H1 (cell line): ENCODE data around the gene VPS26B. TPM values are rescaled to one million over a fixed set of nuclear protein-coding genes. Genes with fewer than 3 reads are reported as not detected.

Experiments used
- CTCF ChIA-PET: fragments of 300-600 bp; sonication (Branson Sonifier 250); formaldehyde crosslinking; loops from one replicate; lab custom pipeline; 2021; ENCODE audit not compliant: partially characterized antibody; lab: Charles Lee
- POLR2A ChIA-PET: fragments of 300-600 bp; sonication (Branson Sonifier 250); formaldehyde crosslinking; loops from one replicate; lab custom pipeline; 2021; ENCODE audit warnings: inconsistent platforms; ENCODE audit not compliant: partially characterized antibody; lab: Charles Lee
- DNase-seq, 2 experiments: peaks; one replicate each; pipeline versions ENCODE4 v3.0.0 to v3.0.0-alpha.2; 2010 to 2022; ENCODE audit warnings: low spot score in 2 of 2, low read depth in 1 of 2, mixed read lengths in 1 of 2
- FAIRE-seq: peaks from 2 replicates; lab custom pipeline; 2011; peaks lifted over from hg19 to GRCh38; lab: Jason Lieb, UNC
- H2AFZ ChIP-seq: 2 replicates; pipeline ENCODE4 v1.8.1; 2012; ENCODE audit warnings: low read length, inconsistent platforms
- H2AK5ac ChIP-seq: 2 replicates; pipeline ENCODE4 v1.6.1; 2013; ENCODE audit warnings: low read depth, low read length
- H2BK120ac ChIP-seq: replicated peaks from 2 replicates; pipeline ENCODE3; 2013; ENCODE audit warnings: low read depth, low read length, inconsistent platforms
- H2BK12ac ChIP-seq: 2 replicates; pipeline ENCODE4 v1.6.1; 2013; ENCODE audit warnings: low read depth, low read length
- H2BK15ac ChIP-seq: 2 replicates; pipeline ENCODE4 v1.6.1; 2013; ENCODE audit warnings: low read length
- H2BK20ac ChIP-seq: 2 replicates; pipeline ENCODE4 v1.6.1; 2013; ENCODE audit warnings: low read length
- H2BK5ac ChIP-seq: 2 replicates; pipeline ENCODE4 v1.6.1; 2013; ENCODE audit warnings: low read depth, low read length
- H3K14ac ChIP-seq: 2 replicates; pipeline ENCODE4 v1.6.1; 2013; ENCODE audit warnings: inconsistent platforms; ENCODE audit not compliant: insufficient read length
- H3K18ac ChIP-seq: 2 replicates; pipeline ENCODE4 v1.6.1; 2013; ENCODE audit warnings: low read length; ENCODE audit errors: extremely low read depth
- H3K23ac ChIP-seq: 2 replicates; pipeline ENCODE4 v1.6.1; 2013; ENCODE audit warnings: inconsistent platforms; ENCODE audit not compliant: insufficient read length
- H3K23me2 ChIP-seq: 2 replicates; pipeline ENCODE4 v1.6.1; 2013; ENCODE audit warnings: low read depth, low read length
- H3K27ac ChIP-seq: 2 replicates; pipeline ENCODE4 v1.6.1; 2011; ENCODE audit warnings: low read depth, low read length, inconsistent platforms
- H3K27me3 ChIP-seq, 4 experiments: replicated peaks in 1 of 4; 1 replicate in 1 of 4; 2 replicates in 3 of 4; pipeline versions ENCODE4 v1.6.1 to v1.8.1; 2011 to 2013; ENCODE audit warnings: low read length in 3 of 4, mild to moderate bottlenecking in 3 of 4, inconsistent platforms in 2 of 4, mixed read lengths in 2 of 4, moderate library complexity in 1 of 4; ENCODE audit not compliant: control insufficient read depth in 3 of 4, insufficient read depth in 3 of 4; ENCODE audit errors: extremely low read depth in 1 of 4
- H3K36me3 ChIP-seq, 4 experiments: 2 replicates each; pipeline versions ENCODE4 v1.6.1 to v1.8.1; 2011 to 2013; ENCODE audit warnings: mild to moderate bottlenecking in 4 of 4, low read length in 3 of 4, moderate library complexity in 2 of 4, control low read depth in 1 of 4, inconsistent platforms in 1 of 4; ENCODE audit not compliant: insufficient read depth in 4 of 4, control insufficient read depth in 2 of 4
- H3K4ac ChIP-seq: replicated peaks from 2 replicates; pipeline ENCODE3; 2013; ENCODE audit warnings: low read length, low read depth, mixed read lengths, inconsistent platforms; ENCODE audit not compliant: insufficient read length
- H3K4me1 ChIP-seq, 4 experiments: replicated peaks in 1 of 4; 1 replicate in 1 of 4; 2 replicates in 3 of 4; pipeline versions ENCODE4 v1.6.1 to v1.8.1; 2011 to 2013; ENCODE audit warnings: low read length in 3 of 4, inconsistent platforms in 2 of 4, mixed read lengths in 1 of 4; ENCODE audit not compliant: insufficient read depth in 4 of 4, control insufficient read depth in 3 of 4
- H3K4me2 ChIP-seq, 2 experiments: 2 replicates each; pipeline versions ENCODE4 v1.6.1 to v1.8.1; 2011 to 2013; ENCODE audit warnings: low read depth in 2 of 2, low read length in 2 of 2, control low read depth in 1 of 2, inconsistent platforms in 1 of 2, mild to moderate bottlenecking in 1 of 2; ENCODE audit not compliant: insufficient read depth in 1 of 2
- H3K4me3 ChIP-seq, 4 experiments: fragments of 200-600, 300-600 bp in 1 of 4; sonication (generic), shearing (Covaris generic), sonication (Bioruptor Twin) in 1 of 4; 2 replicates each; pipeline versions ENCODE4 v1.5.1 to v1.8.1; 2011 to 2016; ENCODE audit warnings: low read length in 4 of 4, low read depth in 3 of 4, control low read depth in 2 of 4, inconsistent platforms in 2 of 4, mild to moderate bottlenecking in 2 of 4, mixed read lengths in 1 of 4, moderate library complexity in 1 of 4; ENCODE audit not compliant: insufficient read depth in 2 of 4; ENCODE audit errors: extremely low read depth in 1 of 4
- H3K56ac ChIP-seq: replicated peaks from 2 replicates; pipeline ENCODE3; 2013; ENCODE audit warnings: low read depth, mild to moderate bottlenecking, mixed read lengths, low read length, inconsistent platforms; ENCODE audit not compliant: insufficient read length
- H3K79me1 ChIP-seq: 2 replicates; pipeline ENCODE4 v1.6.1; 2013; ENCODE audit warnings: low read depth, low read length, control low read depth
- H3K79me2 ChIP-seq, 2 experiments: 2 replicates each; pipeline versions ENCODE4 v1.6.1 to v1.8.1; 2012 to 2013; ENCODE audit warnings: low read length in 2 of 2, mild to moderate bottlenecking in 2 of 2, inconsistent platforms in 1 of 2; ENCODE audit not compliant: insufficient read depth in 2 of 2, control insufficient read depth in 1 of 2
- H3K9ac ChIP-seq, 4 experiments: replicated peaks in 1 of 4; 1 replicate in 1 of 4; 2 replicates in 3 of 4; pipeline versions ENCODE4 v1.6.1 to v1.8.1; 2011 to 2013; ENCODE audit warnings: low read depth in 3 of 4, low read length in 3 of 4, control low read depth in 2 of 4, mild to moderate bottlenecking in 2 of 4, moderate library complexity in 2 of 4, inconsistent platforms in 1 of 4; ENCODE audit errors: extremely low read depth in 1 of 4
- H3K9me3 ChIP-seq, 2 experiments: 2 replicates each; pipeline versions ENCODE4 v1.6.1 to v1.8.1; 2012 to 2013; ENCODE audit warnings: mild to moderate bottlenecking in 2 of 2, moderate library complexity in 2 of 2, control low read depth in 1 of 2, inconsistent platforms in 1 of 2, low read depth in 1 of 2, low read length in 1 of 2, mixed read lengths in 1 of 2; ENCODE audit not compliant: insufficient read depth in 2 of 2
- H4K20me1 ChIP-seq, 2 experiments: replicated peaks in 1 of 2; 2 replicates each; pipeline versions ENCODE3 to v1.8.1; 2011 to 2013; ENCODE audit warnings: inconsistent platforms in 2 of 2, low read length in 2 of 2, mild to moderate bottlenecking in 1 of 2; ENCODE audit not compliant: insufficient read depth in 2 of 2, control insufficient read depth in 1 of 2
- H4K5ac ChIP-seq: 2 replicates; pipeline ENCODE4 v1.6.1; 2013; ENCODE audit warnings: low read length, low read depth, mixed read lengths, inconsistent platforms; ENCODE audit not compliant: insufficient read length
- H4K8ac ChIP-seq: 2 replicates; pipeline ENCODE4 v1.8.0; 2013; ENCODE audit warnings: mild to moderate bottlenecking, moderate library complexity, low read length, inconsistent platforms; ENCODE audit not compliant: insufficient read depth; ENCODE audit errors: extremely low read depth
- H4K91ac ChIP-seq: replicated peaks from 2 replicates; pipeline ENCODE3; 2013; ENCODE audit warnings: low read length, mixed read lengths, inconsistent platforms; ENCODE audit not compliant: insufficient read length
- EZH2 ChIP-seq: fragments of 200-600 bp; sonication (generic); IDR thresholded peaks from 2 replicates; pipeline ENCODE4 v1.7.1; 2012; ENCODE audit warnings: low read depth, mild to moderate bottlenecking, moderate library complexity, low read length, inconsistent platforms; ENCODE audit not compliant: severe bottlenecking
- HDAC2 ChIP-seq, 2 experiments: fragments of 300-600 bp in 1 of 2; sonication (generic) in 1 of 2; IDR thresholded peaks; 2 replicates each; pipeline ENCODE4 v1.6.1; 2011 to 2012; ENCODE audit warnings: low read depth in 2 of 2, low read length in 2 of 2, mild to moderate bottlenecking in 2 of 2, moderate library complexity in 2 of 2, borderline replicate concordance in 1 of 2, inconsistent platforms in 1 of 2
- KDM1A ChIP-seq: fragments of 200-600, 300-600 bp; sonication (generic); IDR thresholded peaks from 2 replicates; pipeline ENCODE4 v1.7.1; 2016; ENCODE audit warnings: mild to moderate bottlenecking, low read length, borderline replicate concordance
- KDM4A ChIP-seq: IDR thresholded peaks from one replicate; pipeline ENCODE4 v1.7.1; 2012; ENCODE audit warnings: low read depth, mild to moderate bottlenecking, moderate library complexity, low read length, inconsistent platforms; ENCODE audit not compliant: severe bottlenecking
- MAX ChIP-seq: IDR thresholded peaks from 2 replicates; pipeline ENCODE4 v1.6.1; 2012; ENCODE audit warnings: inconsistent platforms
- SAP30 ChIP-seq: fragments of 300-600 bp; sonication (generic); IDR thresholded peaks from 2 replicates; pipeline ENCODE4 v1.7.1; 2012; ENCODE audit warnings: low read length, moderate library complexity, mild to moderate bottlenecking, inconsistent platforms; ENCODE audit not compliant: insufficient read depth, insufficient replicate concordance
- USF2 ChIP-seq: IDR thresholded peaks from 2 replicates; pipeline ENCODE4 v1.6.1; 2011; ENCODE audit warnings: low read length, improper control_type of control experiment
- WGBS, 2 experiments: shearing (Covaris generic) in 1 of 2; methylation state at CpG; one replicate each; pipeline versions ENCODE4 v1.1.6 to v1.1.7; 2013 to 2015; ENCODE audit warnings: low lambda C conversion rate in 2 of 2, mixed read lengths in 2 of 2, inconsistent platforms in 1 of 2, low coverage in 1 of 2, missing lambda C conversion rate in 1 of 2; ENCODE audit not compliant: insufficient replicate concordance in 2 of 2, insufficient coverage in 1 of 2, insufficient read length in 1 of 2; ENCODE audit errors: extremely low coverage in 1 of 2, missing lambda C conversion rate in 1 of 2; 5-methylcytosine and 5-hydroxymethylcytosine counted together
- polyA plus RNA-seq, 7 experiments: library from polyadenylated mRNA; depleted of rRNA in 3 of 7; stranded (reverse) in 5 of 7; unstranded in 2 of 7; fragments of >200 nt in 5 of 7; fragments of 200-250 nt in 2 of 7; gene quantifications; 1 replicate in 5 of 7; 2 replicates in 1 of 7; 4 replicates in 1 of 7; pipeline versions ENCODE4 v1.2.1 to v1.2.3, GENCODE V29; 2011 to 2013; ENCODE audit warnings: missing spikeins in 2 of 7, mixed read lengths in 2 of 7
- total RNA-seq: library from RNA; stranded (reverse); fragmentation: NEBNext Ultra II Directional; extraction: Animal tissue kit (Norgen Biotek cat#: 25700); gene quantifications from 2 replicates; pipeline ENCODE4 v1.2.1, GENCODE V29; 2021

Gene VPS26B
- total and polyA plus RNA-seq, 2 of the 8 experiments (the other 6 are each of a cell fraction or from before 2014, with no cell fraction given) = 18.3 to 27.0 TPM

- Histone ChIP-seq H2BK20ac (no peak overlapping the region), H3K27ac (no peak overlapping the region), H2BK120ac (no peak overlapping the region), H3K27me3 (peaks cover 0 to 6% (median 0%) of the 10 kb centered on the region in 4 experiments; a peak in 1 of 7 replicates), H3K79me2 (peaks cover 0 to 31% of the 10 kb centered on the region in 2 experiments; a peak in 2 of 4 replicates), H3K18ac (no peak overlapping the region), H2BK5ac (no peak overlapping the region), H2BK12ac (no peak overlapping the region), H3K36me3 (peaks cover 0 to 3% (median 1%) of the 10 kb centered on the region in 4 experiments; a peak in 2 of 8 replicates), H3K4ac (no peak overlapping the region), H3K4me1 (peaks cover 0 to 5% (median 3%) of the 10 kb centered on the region in 4 experiments), H3K23me2 (peaks cover 20% of the 10 kb centered on the region), H2BK15ac (no peak overlapping the region), H4K5ac (no peak overlapping the region), H4K91ac (no peak overlapping the region), H4K8ac (peak overlapping the region; percentile 53; the same call in 1 of the 2 replicates), H3K23ac (no peak overlapping the region), H3K9ac (peak overlapping the region; percentile 35 to 60 (median 50); a peak in 5 of 7 replicates), H3K4me2 (peak overlapping the region; percentile 97 to 99), H3K9me3 (no peaks in the 10 kb centered on the region), H4K20me1 (peaks cover 0 to 8% of the 10 kb centered on the region in 2 experiments), H3K79me1 (peaks cover 6% of the 10 kb centered on the region), H3K4me3 (peak overlapping the region; percentile 75 to 97 (median 86)), H2AFZ (peak overlapping the region; percentile 17; the same call in 1 of the 2 replicates), H3K14ac (no peak overlapping the region), H3K56ac (no peak overlapping the region), H2AK5ac (no peak overlapping the region)
- POLR2A ChIA-PET = interaction anchor here (0.8 to 3.4 kb wide), 6 partner anchors 9 to 52 kb away, joined by 3 to 11 read pairs (median 5); partner anchors contain the start of genes ACAD8, GLB1L3 and THYN1
- 3% methylated on average over 56 of the region's 93 CpGs; no CpG with 5 or more reads in 1 of the 2 experiments for WGBS, 2 experiments
- CTCF ChIA-PET = interaction anchor here (1.1 to 4.8 kb wide), 3 partner anchors 10 to 19 kb away, joined by 5 to 23 read pairs (median 6); no protein-coding TSS in a partner anchor
- DNase-seq (no peak), FAIRE-seq (no peak)
- TF ChIP-seq KDM1A (no peak), HDAC2 (IDR thresholded peaks at IDR 0.05; ENCODE audit: borderline replicate concordance in 1 of 2, low read depth in 2 of 2, low read length in 2 of 2) (peak in 1 of 2 experiments; percentile 61; a peak in 2 of 4 replicates), KDM4A (peak; percentile 58), MAX (peak; percentile 27; the same call in 1 of the 2 replicates), SAP30 (peak; percentile 81), USF2 (no peak), EZH2 (peak; percentile 35)
Measured at GRCh38 chr11:134224710-134225664, 516 bp downstream of the VPS26B start.
